Subcutaneous adipose tissue (tissue), 4 donors: ENCODE measurements around the gene SRD5A1. TPM values are rescaled to one million over a fixed set of nuclear protein-coding genes. Genes with fewer than 3 reads are reported as not detected.

Source experiments
- CTCF ChIP-seq: fragments of 450-650 bp; IDR thresholded peaks from one replicate; pipeline ENCODE4 v1.5.1; 2016; ENCODE audit warnings: low read depth, mild to moderate bottlenecking, control low read depth, antibody characterized with exemption, moderate library complexity
- total RNA-seq, 4 donors: library from RNA; depleted of rRNA; stranded (reverse); fragments of >200 nt; gene quantifications; one replicate each; pipeline ENCODE4 v1.1.0, GENCODE V29; 2016

Gene SRD5A1
- total RNA-seq, 4 donors from 2014 or later = 1.8 to 4.9 (median 3.5) TPM

GRCh38 chr5:6634306-6634705 is 1.1 kb downstream of the SRD5A1 start:
- TF ChIP-seq CTCF = no peak

- TF ChIP-seq CTCF = no peak
These were observed 1.7 kb downstream of the SRD5A1 start for GRCh38 chr5:6634788-6635430.

- no peak for TF ChIP-seq CTCF
These were observed 3.1 kb downstream of the SRD5A1 start for GRCh38 chr5:6636293-6636692.

GRCh38 chr5:6637022-6637421 is 3.8 kb downstream of the SRD5A1 start:
- TF ChIP-seq CTCF = no peak

GRCh38 chr5:6637590-6637989 is 4.3 kb downstream of the SRD5A1 start:
- no peak for TF ChIP-seq CTCF

GRCh38 chr5:6638236-6638635 is 5.0 kb downstream of the SRD5A1 start:
- TF ChIP-seq CTCF = no peak

- no peak for TF ChIP-seq CTCF
These were observed 9.4 kb downstream of the SRD5A1 start for GRCh38 chr5:6642655-6643054.
